GM21367 (cell line): ENCODE data around the gene HINT1.
"Not testable (repeated sequence)": the region's sequence is repeated elsewhere in the genome, so short reads cannot be mapped to it uniquely, and the experiment has no call there.

Experiments used
- ATAC-seq: cut with Tn5 transposase; IDR thresholded peaks from one replicate; pipeline ENCODE4 v1.9.1; 2021; ENCODE audit not compliant: unreplicated experiment

The HINT1 gene

DNA sequence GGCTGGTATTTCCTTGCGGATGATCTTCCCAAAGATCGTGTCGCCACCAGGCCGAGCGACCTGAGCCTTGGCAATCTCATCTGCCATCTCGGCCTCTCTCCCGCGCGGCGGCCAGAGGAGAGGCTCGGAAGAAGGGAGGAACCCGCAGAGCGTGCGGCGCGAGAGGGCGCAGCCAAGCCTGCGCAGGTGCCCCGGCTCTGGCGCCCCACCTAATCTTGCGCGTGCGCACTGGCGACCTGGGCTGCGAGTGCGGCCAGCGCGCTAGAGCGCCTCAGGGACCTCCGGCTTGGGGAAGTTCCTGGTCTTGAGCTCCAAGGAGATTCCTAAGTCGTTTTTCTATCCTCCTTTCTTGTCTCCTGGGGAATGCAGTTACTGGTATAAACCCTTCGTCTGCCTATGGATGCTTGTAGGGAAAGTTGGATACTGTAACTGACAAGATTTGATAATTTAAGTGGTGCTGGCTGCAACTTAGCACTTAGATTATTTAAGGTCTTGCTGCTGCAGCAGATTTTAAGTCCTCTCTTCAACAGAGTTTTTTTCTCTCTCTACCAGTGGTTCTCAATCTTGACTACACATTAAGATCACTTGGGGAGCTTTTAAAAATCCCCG is at the start of gene HINT1:
TSS of gene HINT1 (minus strand) at position 138 of the 609 bp plus-strand sequence. CDS start at position 87, 51 bp downstream.
- ATAC-seq: peak; percentile 77

DNA sequence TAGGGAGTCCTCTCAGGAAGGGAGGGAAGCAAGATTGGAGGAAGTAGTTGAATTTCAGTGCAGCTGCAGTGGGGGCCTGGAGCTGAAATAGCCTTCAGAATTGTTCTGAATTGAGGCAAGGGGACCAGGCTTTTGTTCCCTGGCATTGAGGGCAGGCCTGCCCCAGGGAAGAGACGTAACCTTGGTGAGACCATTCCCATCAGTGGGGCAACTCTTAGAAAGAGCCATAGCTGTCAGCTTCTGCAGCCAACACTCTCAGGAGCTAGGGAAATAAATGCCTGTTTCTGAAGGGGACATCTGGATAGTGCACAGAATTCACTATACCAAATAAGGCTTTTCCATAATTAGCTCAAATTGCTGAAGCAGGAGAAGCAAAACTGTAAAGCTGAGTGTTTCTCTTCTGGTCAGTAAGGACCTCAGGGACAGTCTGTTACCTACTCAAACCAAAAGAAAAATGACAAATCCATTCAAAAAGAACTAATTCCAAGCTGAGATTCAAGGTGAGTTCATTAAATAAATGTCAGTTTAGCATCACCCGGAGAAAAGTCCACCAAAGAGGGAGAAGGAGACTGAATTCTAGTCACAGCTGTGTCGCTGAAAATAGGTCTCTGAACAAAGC is 49.7 kb upstream of the HINT1 start:
- ATAC-seq: no peak

DNA sequence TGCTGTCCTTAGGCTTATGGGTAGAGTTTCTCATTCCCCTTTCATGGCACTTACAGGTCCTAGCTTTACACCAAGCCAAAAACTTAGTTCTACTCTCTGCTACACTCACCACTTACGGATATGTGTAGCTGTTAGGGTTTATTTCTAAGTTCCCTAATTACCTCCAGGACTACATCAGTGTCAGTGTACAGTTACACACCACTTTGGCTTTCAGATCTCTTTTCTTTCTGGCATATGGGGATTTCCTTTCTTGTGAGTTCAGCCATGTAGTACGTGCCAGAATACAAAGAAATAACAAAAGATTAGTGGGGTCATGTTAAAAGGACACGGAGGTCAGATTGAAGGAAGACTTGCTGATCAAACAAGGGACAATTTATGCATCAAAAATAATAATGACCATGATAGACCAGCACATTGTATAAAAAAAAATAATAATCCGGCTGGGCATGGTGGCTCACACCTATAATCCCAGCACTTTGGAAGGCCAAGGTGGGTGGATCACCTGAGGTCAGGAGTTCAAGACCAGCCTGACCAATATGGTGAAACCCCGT is 47.5 kb upstream of the HINT1 start:
- peak; percentile 36 for ATAC-seq

DNA sequence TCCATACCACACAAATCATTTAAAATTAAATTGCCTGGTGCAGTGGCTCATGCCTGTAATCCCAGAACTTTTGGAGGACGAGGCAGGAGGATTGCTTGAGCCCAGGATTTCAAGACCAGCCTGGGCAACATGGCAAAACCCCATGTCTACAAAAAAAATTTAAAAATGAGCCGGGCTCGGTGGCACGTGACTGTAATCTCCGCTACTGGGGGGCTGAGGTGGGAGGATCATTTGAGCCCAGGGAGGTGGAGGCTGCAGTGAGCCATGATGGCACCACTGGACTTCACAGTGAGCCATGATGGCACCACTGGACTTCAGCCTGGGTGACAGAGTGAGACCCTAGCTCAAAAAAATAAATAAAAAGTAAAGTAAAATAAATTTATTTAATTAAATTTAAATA is 46.6 kb upstream of the HINT1 start:
- ATAC-seq: no peak

DNA sequence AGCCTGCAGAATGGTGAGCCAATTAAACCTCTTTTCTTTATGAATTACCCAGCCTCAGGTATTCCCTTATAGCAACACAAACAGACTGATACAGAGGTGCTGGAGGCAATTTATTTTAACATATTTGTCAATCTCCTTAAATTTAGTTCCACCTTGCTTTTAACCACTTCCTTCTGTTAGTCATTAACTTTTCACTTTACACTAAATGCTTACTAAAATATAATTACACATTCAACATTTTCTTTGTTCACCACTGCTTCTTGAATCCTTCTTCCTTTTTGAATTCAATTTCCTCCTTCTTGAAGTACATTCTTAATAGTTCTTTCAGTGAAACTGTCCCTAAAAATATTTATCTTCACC is 45.1 kb upstream of the HINT1 start:
- no peak for ATAC-seq

DNA sequence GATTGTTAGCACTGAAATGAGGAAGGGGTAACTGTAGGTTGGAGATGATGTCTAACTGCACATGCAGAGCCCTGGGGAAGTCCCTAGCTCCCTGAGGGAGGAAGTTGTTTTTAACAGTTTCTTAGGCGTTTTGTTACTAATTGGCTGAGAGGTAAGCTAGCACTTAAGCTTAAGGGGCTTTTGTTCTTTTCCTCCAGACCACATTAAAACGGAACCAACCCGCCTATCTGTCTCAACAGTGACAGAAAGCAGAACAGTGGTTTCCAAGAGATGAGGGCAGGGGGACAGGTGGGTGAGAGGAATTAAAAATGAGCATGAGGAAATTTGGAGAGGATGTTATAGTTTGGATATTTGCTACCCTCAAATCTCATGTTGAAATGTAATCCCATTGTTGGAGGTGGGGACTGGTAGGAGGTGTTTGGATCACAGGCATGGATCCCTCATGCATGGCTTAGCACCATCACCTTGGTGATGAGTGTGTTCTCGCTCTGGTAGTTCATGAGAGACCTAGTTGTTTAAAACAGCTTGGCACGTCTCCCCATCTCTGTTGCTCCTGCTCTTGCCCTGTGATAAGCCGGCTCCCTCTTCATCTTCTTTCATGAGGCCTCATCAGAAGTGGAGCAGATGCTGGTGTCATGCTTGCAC is 44.6 kb upstream of the HINT1 start:
- ATAC-seq: peak; percentile 79

DNA sequence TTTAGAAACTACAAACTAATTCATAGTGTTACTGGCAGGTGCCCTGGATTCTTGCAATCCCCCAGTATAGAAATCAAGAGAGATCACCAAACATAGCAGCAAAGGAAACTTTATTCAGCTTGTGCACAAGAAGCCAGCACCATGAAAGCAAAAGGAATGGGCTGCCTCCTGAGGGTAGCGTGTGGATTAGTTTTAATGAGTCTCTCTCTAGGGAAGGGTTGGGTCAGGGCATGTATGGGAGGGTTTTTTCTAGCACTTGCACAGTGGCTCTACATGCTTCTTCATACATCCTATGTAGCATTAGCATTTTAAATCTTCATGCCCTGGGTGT is 44.1 kb upstream of the HINT1 start:
- ATAC-seq: no peak

DNA sequence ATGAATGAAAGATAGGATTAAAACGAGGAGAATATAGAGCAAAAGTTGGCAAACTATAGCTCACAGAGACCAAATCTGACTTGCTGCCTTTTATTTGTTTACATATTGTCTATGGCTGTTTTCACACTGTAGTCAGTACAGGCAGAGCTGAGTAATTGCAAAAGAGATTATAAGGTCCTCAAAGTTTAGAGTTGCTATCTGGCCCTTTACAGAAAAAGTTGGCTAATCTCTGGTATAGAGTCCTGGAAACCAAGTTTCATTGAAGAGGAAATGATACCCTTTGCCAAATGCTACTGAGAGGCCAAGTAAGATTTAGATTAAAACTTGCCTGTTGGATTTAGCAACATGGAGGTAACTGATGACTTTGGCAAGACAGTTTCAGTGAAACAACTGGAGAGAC is 41.7 kb upstream of the HINT1 start:
- no peak for ATAC-seq

DNA sequence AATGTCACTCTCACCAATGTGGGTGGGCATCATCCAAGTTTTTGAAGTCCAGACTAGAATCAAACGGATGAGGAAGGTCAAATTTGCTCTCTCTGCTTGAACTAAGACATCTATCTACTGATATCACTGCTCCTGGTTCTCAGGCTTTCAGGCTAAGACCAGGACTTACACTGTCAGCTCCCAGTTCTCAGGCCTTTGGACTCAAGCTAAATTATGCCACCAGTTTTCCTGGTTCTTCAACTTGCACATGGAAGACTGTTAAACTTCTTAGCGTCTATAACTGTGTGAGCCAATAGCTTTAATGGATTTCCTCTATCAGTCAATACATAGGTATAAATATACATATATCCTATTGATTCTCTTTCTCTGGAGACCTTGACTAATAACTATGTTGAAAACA is 41.0 kb upstream of the HINT1 start:
- no peak for ATAC-seq

DNA sequence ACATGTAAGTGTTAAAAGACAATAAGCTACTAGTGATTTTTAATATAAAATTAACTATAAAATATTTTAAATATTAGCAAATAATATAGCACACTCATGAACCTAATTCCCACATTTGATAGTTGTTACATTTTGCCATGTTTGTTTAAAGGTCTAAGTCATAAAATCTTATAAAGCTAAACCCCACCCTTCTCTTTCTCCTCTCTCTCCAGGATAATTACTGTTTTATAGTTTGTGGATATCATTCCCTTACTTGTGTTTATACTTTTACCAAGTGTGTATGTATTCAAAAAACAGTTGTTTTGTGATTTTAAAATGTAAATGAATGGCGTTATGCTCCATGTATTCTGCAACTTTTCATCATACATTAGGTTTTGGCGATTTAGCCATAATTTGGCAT is 39.9 kb upstream of the HINT1 start:
- ATAC-seq: no peak

DNA sequence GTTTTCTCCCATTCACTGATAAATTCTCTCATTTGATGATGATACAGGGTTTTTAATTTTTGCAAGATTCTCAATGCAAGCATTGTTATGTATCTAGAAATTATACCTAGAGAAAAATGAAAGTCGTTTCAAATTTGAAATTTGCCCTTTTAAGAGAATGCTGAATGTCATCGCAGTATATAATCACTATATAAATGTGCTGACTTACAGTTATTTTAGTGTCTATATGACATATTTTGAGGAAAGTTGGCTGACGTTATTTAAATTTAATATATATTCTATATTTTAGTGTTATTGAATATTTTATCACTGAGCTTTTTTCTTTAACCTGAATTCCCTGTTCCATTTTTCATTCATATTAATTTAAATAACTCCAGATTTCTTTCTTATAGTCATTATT is 35.5 kb upstream of the HINT1 start:
- ATAC-seq: no peak

DNA sequence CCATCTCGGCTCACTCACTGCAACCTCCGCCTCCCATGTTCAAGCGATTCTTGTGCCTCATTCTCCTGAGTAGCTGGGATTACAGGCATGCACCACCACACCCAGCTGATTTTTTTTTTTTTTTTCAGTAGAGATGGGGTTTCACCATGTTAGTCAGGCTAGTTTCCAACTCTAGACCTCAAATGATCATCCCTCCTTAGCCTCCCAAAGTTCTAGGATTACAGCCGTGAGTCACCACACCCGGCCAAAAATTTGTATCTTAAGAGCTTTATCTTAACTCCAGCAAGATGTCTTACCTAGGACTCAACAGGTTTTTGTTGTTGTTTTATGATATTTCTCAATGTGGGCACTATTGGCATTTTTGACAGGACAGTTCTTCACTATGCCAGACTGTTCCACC is 33.6 kb upstream of the HINT1 start:
- no peak for ATAC-seq

DNA sequence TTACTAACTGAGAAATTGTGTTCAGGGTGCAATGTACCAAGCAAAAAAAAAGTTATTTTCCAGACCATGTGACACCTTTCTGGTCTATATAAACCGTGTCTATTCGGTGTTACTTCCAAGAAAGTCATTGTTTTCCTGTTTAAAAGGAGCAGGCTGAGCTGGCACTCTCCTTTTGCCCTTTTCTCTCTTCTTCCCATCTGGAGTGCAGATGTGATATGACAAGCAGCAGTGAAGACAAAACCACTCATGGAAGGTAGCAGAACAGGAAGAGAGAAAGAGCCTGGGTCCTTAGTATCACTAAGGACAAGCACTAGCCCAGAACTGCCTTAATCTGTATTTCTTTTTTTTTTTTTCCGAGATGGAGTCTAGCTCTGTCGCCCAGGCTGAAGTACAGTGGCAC is 31.3 kb upstream of the HINT1 start:
- no peak for ATAC-seq

DNA sequence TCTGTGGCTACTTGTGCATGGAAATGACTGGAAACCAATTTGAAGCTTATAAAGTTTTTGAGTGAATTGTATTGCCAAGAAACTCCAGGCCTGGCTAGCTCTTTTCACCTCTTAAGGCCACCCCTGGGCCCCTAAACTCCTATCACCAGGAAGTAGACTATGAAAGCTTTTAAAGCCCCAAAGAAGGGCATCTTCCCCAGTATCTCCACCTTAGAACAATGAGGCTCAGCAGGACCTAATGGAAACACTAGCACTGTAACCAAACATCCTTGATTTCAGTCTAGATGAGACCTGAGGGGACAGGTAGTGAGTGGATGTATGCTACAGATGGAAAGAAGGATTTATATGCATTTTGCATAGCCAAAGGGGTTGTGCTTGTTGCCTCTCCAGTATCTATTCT is 30.6 kb upstream of the HINT1 start:
- no peak for ATAC-seq

DNA sequence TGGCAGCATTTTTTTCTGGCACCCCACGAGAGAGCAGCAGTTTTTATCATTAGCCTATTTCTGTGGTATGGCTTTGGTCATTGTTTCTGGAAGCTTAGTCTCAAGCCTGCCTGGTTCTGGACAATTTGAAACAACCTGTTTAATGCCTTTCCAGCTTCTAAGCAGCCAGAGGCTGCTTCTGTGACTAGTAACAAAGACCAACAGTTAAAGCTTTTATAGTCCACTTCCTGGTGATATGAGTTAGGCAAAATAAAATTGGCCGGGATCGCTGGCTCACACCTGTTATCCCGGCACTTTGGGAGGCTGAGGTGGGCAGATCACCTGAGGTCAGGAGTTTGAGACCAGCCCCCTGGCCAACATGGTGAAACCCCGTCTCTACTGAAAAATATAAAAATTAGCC is 29.7 kb upstream of the HINT1 start:
- no peak for ATAC-seq

DNA sequence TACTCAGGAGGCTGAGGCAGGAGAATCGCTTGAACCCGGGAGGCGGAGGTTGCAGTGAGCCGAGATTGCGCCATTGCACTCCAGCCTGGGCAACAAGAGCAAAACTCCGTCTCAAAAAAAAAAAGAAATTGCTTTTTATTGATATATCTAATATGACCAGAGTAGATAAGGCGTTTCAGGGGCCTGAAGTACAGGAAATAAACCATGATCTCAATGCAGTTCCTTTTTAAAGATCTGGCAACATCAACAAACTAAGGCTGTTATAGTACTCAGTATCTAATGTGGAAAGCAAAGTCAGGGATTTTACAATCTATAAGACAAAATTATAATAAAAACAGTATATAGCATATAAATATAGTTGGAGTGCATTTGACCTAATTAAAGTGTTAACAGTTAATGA is 28.8 kb upstream of the HINT1 start:
- not testable (repeated sequence) for ATAC-seq

DNA sequence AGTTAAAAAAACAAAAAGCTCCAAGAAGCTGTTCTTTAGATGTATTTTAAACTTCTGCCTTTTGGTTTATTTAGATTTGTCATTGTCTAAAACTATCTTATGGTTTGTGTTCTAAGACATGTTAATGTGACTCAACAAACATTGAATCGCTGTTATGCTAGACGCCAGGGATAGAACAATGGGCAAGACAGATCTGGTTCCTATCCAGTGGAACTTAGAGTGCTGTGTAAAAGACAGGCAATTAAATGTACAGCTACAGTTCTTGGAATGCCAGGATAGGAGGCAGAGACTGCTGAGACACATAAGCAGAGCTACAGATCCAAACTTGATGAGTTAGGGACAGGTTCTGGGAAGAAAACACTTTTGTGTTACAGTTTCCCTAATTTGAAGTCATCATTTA is 28.1 kb upstream of the HINT1 start:
- no peak for ATAC-seq

DNA sequence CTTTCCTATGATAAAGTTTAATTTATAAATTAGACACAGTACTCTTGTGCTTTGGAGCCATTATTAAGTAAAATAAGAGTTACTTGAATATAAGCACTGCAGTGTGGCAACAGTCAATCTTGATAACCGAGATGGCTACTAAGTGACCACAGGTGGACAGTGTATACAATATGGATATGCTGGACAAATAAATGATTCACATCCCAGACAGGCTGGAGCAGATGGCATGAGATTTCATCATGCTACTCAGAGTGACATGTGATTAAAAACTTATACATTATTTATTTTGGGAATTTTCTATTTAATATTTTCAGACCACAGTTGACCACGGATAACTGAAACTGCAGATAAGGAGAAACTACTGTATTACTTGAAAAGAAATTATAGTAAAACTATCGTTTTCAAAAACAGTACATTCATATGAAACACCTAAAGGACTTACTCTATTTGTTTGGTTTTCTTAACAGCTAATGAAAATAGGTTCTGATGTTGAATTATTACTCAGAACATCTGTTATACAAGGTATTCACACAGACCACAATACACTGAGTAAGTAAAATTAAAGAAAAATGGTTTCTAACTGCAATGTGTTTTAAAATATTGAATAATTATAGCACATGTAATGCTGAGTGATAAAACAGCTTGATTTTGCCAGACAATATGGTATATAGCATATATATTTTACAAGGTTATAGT is 21.7 kb upstream of the HINT1 start:
- ATAC-seq: no peak

DNA sequence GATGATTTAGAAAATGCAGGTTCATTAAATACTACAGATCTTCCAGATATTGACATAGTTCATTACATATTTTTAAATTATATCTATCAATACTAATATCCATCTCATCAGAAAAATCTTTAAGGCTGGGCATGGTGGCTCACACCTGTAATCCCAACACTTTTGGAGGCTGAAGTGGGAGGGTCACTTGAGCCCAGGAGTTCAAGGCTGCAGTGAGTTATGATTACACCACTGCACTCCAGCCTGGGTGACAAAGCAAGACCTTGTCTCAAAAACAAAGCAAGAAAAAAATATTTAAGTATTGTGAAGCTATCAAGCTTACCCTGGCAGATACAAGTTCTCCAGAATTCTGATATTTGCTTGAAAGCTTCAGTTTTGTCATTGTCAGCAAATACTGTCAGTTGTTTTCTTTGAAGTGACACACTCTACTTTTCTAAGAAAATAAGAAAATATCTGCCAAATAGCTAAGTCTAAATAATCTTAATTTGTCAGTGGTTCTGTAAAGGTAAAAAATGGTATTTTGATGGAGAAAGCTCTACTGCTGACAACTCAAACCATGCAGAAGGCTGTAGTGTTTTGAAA is 20.6 kb upstream of the HINT1 start:
- ATAC-seq: no peak

DNA sequence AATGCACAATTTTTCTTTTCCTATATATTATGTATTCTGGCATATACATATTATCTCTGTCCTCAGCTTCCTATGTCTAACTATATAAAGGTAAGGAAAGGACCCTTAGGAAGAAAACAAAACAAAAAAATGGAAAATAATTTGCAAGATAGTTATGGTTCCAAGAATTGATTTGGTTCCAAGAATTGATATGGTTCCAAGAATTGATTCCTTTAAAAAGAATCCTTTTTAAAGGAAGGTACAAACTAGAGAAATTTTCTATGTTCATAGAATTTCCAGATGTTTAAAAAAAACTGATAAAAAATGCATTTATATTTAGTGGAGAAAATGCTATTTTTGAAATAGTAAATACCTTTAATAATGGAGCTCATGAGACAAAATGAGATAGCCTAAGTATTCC is 17.8 kb upstream of the HINT1 start:
- ATAC-seq: no peak

DNA sequence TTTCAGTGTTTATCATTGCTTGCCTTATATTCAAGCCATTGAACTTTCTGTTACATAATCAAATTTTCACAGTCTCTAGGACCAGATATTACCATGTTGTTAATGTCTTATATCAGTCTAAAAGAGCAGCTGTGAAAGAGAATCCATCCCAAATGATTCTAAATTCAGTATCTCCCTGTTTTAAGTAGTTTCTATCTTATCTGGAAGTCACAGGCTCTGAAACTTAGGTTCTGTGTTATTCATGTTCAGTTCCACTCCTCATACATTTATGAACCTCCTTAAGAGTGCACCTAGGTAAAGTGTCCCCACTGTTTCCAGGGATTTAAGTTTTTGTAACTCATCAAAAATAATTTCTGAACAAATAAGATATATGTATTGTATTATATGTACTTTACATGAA is 15.4 kb upstream of the HINT1 start:
- no peak for ATAC-seq
